GM21423 (cell line): ENCODE measurements around the gene ZNF133.
"Not testable (repeated sequence)": the region's sequence is repeated elsewhere in the genome, so short reads cannot be mapped to it uniquely, and the experiment has no call there.

Experiments used
- ATAC-seq: cut with Tn5 transposase; IDR thresholded peaks from one replicate; pipeline ENCODE4 v1.9.1; 2021; ENCODE audit warnings: mild to moderate bottlenecking, moderate library complexity; ENCODE audit not compliant: unreplicated experiment

ZNF133 gene

GRCh38 chr20:18284805-18285533, 3.4 kb upstream of the ZNF133 start:
- ATAC-seq = no peak

DNA sequence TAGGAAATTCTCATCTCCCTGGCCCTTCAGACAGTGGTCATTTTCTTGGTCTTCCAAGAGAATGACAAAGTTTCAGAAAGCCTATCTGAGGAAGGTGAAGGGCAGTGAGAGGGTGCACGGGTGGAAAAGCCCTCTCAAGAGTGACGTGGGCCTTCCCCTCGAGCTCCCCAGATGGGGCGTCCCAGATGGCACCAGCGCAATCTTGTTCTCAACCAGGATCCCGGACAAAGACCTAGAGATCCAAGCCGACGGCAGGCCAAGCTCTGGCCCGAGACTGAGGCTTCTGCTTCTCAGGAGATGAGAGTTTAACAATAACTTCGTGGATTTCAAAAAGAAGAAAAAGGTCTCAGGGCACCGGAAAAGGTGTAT, 797 bp upstream of the ZNF133 start:
- ATAC-seq = no peak

- no peak for ATAC-seq
Observed at GRCh38 chr20:18288749-18289267, 481 bp downstream of the ZNF133 start.

GRCh38 chr20:18289306-18289705, 979 bp downstream of the ZNF133 start:
- no peak for ATAC-seq

DNA sequence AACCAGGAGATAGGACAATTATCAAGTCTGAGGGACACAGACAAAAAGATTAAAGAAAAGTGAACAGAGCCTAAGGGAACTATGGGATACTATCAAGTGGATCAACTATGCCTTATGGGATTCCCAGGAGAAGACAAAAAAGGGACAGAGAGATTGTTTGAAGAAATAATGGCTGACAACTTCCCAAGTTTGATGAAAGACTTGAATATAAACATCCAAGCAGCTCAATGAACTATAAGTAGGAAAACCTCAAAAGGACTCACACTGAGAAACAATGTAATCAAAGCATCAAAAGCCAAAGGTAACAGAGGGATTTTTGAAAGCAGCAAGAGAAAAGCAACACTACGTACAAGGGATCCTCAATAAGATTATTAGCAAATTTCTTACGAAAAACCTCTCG, 11.0 kb downstream of the ZNF133 start:
- no peak for ATAC-seq

- no peak for ATAC-seq
Observed at GRCh38 chr20:18304618-18305017, 16.3 kb downstream of the ZNF133 start.

GRCh38 chr20:18307301-18307700, 19.0 kb downstream of the ZNF133 start:
- no peak for ATAC-seq

DNA sequence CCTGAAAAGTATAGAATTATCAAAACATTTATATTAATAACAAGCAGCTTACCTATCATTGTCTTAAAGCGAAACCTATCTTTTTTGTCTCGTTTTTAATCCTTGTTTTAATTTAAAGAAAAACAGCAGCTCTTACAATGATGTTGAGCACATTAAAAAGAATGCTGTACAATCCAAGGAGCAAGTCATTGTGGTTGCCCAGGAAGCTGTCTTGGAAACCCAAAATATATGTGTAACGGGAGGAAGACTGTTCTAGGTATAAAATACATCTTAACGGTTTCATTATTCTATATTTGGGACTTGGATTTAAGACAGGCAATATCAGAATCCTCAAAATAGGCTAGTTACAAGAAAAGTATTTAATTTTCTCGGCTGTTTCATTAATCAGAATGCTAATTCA, 21.7 kb downstream of the ZNF133 start:
- no peak for ATAC-seq

GRCh38 chr20:18310592-18310991, 22.3 kb downstream of the ZNF133 start:
- ATAC-seq = no peak

- no peak for ATAC-seq
Observed at GRCh38 chr20:18312723-18313122, 24.4 kb downstream of the ZNF133 start.

GRCh38 chr20:18313411-18313810, 25.1 kb downstream of the ZNF133 start:
- no peak for ATAC-seq

- no peak for ATAC-seq
Observed at GRCh38 chr20:18314786-18315406, 26.6 kb downstream of the ZNF133 start.

DNA sequence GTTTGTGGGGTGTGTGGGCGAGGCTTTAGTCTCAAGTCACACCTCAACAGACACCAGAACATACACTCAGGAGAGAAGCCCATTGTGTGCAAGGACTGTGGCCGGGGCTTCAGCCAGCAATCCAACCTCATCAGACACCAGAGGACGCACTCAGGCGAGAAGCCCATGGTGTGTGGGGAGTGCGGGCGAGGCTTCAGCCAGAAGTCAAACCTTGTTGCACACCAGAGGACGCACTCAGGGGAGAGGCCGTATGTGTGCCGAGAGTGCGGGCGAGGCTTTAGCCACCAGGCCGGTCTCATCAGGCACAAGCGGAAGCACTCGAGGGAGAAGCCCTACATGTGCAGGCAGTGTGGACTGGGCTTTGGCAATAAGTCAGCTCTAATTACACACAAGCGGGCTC, 27.8 kb downstream of the ZNF133 start:
- ATAC-seq = no peak

DNA sequence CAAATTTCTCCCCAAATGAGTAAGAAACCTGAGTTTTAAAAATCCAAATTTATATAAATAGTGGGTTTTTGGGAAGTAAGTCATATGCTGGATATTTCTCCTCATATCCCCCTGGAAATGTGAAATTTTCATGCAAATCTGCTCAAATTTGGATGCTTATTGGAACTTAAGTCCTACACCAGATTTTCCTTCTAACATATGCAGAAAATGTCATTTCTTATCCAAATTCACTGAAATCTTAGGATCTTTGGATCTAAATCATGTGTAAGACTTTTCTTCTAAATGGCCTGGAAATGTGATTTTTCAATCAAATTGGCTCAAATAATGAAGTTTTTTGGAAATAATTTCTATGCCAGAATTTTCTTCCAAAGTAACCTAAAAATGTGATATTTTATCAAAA, 33.0 kb downstream of the ZNF133 start:
- ATAC-seq = no peak

- no peak for ATAC-seq
Observed at GRCh38 chr20:18321976-18322950, 33.9 kb downstream of the ZNF133 start.

- no peak for ATAC-seq
Observed at GRCh38 chr20:18323705-18324104, 35.4 kb downstream of the ZNF133 start.

DNA sequence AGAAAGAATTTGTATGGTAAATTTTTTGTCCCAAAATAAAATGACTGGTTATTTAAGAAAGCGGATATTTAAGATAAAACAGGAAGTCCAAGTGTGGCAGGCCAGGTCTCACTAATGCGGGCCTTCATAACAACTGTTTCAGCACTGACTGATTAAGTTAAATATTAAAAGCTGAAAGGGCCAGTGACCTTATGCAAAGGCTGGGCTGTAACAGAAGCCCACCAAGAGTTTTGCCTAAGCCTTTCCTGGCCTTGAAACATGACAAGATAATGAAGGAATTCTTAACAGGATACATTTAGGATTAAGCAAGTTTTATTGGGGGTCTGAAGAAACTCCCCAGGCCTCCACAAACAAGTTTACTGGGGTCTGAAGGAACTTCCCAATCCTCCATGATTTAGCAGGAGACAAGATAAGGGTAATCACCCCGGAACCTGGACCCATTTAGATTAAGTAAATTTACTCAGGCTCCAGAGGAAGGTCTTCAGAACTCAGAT, 36.3 kb downstream of the ZNF133 start:
- ATAC-seq = no peak

DNA sequence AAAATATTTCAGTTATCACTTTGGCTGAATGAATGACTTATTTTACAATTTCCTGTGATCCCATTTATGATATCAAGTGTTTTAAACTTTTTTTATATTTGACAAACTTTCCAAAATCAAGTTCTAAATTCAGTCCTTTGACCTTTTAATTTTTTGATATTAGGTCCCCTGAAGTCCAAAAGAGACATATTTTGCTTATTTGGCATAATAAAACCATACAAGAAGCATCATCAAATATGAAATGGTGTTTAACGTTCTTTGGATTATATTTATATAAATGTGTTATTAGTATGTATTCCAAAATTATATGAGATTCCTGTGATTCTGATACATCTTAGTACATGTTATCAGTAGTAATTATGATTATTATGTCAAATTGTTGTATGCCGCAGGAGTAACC, 38.7 kb downstream of the ZNF133 start:
- ATAC-seq = no peak

- ATAC-seq = no peak
Observed at GRCh38 chr20:18331694-18332093, 43.4 kb downstream of the ZNF133 start.

DNA sequence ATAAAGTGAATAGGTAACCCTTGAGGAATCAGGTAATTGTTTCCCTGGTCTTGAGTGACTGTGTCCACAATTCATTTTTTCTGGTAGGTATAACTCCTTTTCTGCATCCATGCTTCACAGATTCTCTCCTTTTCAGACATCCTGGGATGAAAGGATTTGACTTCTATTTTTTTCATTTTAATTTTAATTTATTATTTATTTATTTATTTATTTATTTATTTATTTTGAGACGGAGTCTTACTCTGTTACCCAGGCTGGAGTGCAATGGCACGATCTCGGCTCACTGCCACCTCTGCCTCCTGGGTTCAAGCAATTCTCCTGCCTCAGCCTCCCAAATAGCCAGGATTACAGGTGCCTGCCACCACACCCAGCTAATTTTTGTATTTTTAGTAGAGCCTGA, 61.4 kb downstream of the ZNF133 start:
- ATAC-seq = not testable (repeated sequence)

- no peak for ATAC-seq
Observed at GRCh38 chr20:18359854-18360253, 71.5 kb downstream of the ZNF133 start.
